Measurements from ENCODE around the gene MEOX1.

GRCh38 chr17:43667506-43667905 is 5.8 kb upstream of the MEOX1 start:
- TF ChIP-seq CTCF (IDR thresholded peaks at IDR 0.05; ENCODE audit: low read depth, low read length) (no peak), POLR2A (IDR thresholded peaks at IDR 0.05; ENCODE audit: extremely low read depth, insufficient read length) (no peak), MYC (IDR thresholded peaks at IDR 0.05; ENCODE audit: low read depth, low read length) (no peak)
- TF ChIP-seq, protein P1, sequence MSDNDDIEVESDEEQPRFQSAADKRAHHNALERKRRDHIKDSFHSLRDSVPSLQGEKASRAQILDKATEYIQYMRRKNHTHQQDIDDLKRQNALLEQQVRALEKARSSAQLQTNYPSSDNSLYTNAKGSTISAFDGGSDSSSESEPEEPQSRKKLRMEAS (IDR thresholded peaks at IDR 0.05; ENCODE audit: low read depth, low read length): no peak

Measured in NB4 (cell line).